Measurements from ENCODE around the gene CENPVL2.
"Not testable (repeated sequence)": the region's sequence is repeated elsewhere in the genome, so short reads cannot be mapped to it uniquely, and the experiment has no call there.

The CENPVL2 gene

GRCh38 chrX:51682720-51683062, at the start of gene CENPVL2:
Gene CENPVL2 (minus strand): TSS chrX:51682831. CDS start chrX:51682831, 0 bp downstream.
- DNase-seq = not testable (repeated sequence)

GRCh38 chrX:51728202-51728601, 45.6 kb upstream of the CENPVL2 start:
- no peak for DNase-seq

- not testable (repeated sequence) for DNase-seq
These were observed 30.5 kb upstream of the CENPVL2 start for GRCh38 chrX:51712943-51713647.

GRCh38 chrX:51710277-51711164, 27.9 kb upstream of the CENPVL2 start, which contains the start of gene CENPVL1:
Gene CENPVL1 (plus strand): TSS chrX:51710512. CDS start chrX:51710512, 0 bp downstream.
- not testable (repeated sequence) for DNase-seq

GRCh38 chrX:51697397-51697796, 14.8 kb upstream of the CENPVL2 start:
- DNase-seq = no peak

- no peak for DNase-seq
These were observed 11.6 kb upstream of the CENPVL2 start for GRCh38 chrX:51694254-51694653.

GRCh38 chrX:51681808-51682719, 567 bp downstream of the CENPVL2 start:
- not testable (repeated sequence) for DNase-seq

GRCh38 chrX:51679689-51680433, 2.8 kb downstream of the CENPVL2 start:
- DNase-seq = not testable (repeated sequence)

GRCh38 chrX:51665981-51666380, 16.6 kb downstream of the CENPVL2 start:
- no peak for DNase-seq

- DNase-seq = no peak
These were observed 39.3 kb downstream of the CENPVL2 start for GRCh38 chrX:51643377-51643776.

GRCh38 chrX:51641421-51642021, 41.1 kb downstream of the CENPVL2 start:
- DNase-seq = peak; percentile 4

- DNase-seq = not testable (repeated sequence)
These were observed 46.1 kb downstream of the CENPVL2 start for GRCh38 chrX:51636511-51636910.

Measured in CD4-positive, alpha-beta T cell treated with Interleukin-12 subunit alpha and Interleukin-12 subunit beta, for 1 hour (primary cell).